GM18867 (cell line): ENCODE data around the gene MRFAP1.
"Not testable (repeated sequence)": the region's sequence is repeated elsewhere in the genome, so short reads cannot be mapped to it uniquely, and the experiment has no call there.

ENCODE experiments used
- ATAC-seq: cut with Tn5 transposase; IDR thresholded peaks from one replicate; pipeline ENCODE4 v1.9.1; 2021; ENCODE audit warnings: mild to moderate bottlenecking, moderate library complexity; ENCODE audit not compliant: unreplicated experiment

MRFAP1 gene

GRCh38 chr4:6662591-6662990, 22.1 kb downstream of the MRFAP1 start:
- no peak for ATAC-seq

DNA sequence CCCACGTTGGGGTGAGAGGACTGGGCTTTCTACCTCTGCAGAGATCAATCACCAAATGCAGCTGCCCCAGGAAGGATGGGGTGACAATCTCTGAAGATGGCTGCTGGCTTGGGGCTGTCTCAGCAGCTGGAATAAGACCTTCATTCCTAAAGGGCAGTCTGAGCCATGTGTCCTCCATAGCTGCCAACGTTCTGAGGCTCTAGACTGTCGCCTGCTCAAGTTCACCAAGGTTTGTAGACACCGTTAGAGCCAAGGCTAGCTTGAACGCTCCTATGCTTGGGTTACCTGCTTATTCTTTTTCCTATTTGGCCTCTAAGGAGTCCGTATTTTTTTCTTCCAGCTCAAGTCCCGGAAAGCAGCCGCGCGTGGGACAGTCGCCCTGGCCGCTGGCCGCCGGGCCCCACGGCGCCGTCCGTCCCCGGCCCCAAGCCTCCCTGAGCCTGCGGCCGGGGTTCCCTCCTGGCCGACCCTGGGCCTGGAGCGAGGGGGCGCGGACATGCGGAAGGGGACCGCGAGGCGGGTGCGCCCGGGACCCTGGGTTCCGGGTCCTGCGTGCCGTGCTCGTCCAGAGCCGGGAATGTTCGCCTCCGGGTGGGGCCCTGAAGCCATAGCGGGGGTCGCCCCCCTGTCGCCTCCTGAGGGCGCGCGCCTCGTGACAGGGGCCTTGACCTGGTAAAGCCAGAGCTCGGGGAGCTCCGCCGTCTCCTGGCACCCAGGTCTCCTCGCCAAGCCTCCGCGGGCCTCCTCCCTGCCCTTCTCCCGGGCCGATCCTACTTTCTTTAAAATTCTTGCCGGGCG, 23.3 kb downstream of the MRFAP1 start:
- ATAC-seq: no peak

GRCh38 chr4:6665320-6665654, 24.8 kb downstream of the MRFAP1 start:
- ATAC-seq: no peak

DNA sequence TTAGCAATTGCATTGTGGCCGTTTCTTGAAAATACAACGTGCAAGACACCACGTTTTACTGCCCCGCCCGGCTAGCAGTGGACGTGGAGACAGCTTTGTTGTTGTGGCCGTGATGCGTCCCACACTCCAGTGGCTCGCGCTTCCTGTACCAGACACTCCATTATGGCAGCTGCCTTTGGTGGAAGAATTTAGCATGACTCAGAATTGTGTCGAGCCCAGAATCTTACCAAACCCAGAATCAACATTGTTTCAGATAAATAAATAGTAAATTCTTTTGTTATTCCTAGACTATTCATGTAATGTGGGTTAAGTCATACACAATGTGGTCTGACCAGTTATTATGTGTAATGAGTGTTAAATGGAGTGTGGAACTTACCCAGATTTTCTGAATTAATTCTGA, 27.9 kb downstream of the MRFAP1 start:
- no peak for ATAC-seq

GRCh38 chr4:6671648-6672047, 31.2 kb downstream of the MRFAP1 start:
- no peak for ATAC-seq

GRCh38 chr4:6672131-6672530, 31.6 kb downstream of the MRFAP1 start:
- no peak for ATAC-seq

DNA sequence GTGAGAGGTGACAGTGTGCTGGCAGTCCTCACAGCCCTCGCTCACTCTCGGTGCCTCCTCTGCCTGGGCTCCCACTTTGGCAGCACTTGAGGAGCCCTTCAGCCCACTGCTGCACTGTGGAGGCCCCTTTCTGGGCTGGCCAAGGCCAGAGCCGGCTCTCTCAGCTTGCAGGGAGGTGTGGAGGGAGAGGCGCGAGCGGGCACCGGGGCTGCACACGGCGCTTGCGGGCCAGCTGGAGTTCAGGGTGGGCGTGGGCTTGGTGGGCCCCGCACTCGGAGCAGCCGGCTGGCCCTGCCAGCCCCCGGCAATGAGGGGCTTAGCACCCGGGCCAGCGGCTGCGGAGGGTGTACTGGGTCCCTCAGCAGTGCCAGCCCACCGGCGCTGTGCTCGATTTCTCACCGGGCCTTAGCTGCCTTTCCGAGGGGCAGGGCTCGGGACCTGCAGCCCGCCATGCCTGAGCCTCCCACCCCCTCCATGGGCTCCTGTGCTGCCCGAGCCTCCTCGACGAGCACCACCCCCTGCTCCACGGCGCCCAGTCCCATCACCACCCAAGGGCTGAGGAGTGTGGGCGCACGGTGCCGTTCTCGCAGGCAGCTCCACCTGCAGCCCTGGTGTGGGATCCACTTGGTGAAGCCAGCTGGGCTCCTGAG, 32.2 kb downstream of the MRFAP1 start:
- ATAC-seq: not testable (repeated sequence)

- ATAC-seq: not testable (repeated sequence)
These were observed 32.7 kb downstream of the MRFAP1 start for GRCh38 chr4:6673191-6673659.

DNA sequence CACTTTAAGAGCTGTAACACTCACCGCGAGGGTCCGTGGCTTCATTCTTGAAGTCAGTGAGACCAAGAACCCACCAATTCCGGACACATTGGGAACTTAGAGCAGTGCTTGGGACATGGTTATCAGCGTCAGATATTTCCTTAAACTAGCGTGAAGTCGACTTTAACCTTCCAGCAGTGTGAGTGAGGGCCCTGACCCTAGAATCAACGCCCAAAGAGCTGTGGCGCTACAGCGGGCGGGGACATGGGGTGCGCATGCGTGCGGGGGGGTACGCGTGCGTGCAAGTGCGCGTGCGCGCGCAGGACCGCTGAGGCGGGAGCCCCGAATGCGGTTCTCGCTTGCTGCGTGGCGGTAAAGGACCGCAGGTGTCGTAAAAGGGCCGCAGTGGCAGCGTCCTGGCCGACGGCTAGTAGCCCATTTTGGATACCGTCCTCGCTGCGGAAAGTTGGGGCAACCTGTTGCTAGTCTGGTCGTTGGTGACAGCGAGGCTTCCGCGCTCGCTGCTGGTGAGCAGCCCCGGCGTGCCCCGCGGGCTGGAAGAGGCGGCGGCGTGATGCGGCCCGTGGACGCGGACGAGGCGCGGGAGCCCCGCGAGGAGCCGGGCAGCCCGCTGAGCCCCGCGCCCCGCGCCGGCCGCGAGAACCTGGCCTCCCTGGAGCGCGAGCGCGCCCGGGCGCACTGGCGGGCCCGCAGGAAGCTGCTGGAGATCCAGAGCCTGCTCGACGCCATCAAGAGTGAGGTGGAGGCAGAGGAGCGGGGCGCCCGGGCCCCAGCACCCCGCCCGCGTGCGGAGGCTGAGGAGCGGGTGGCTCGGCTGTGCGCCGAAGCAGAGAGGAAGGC, 33.4 kb downstream of the MRFAP1 start:
- ATAC-seq: peak; percentile 64

DNA sequence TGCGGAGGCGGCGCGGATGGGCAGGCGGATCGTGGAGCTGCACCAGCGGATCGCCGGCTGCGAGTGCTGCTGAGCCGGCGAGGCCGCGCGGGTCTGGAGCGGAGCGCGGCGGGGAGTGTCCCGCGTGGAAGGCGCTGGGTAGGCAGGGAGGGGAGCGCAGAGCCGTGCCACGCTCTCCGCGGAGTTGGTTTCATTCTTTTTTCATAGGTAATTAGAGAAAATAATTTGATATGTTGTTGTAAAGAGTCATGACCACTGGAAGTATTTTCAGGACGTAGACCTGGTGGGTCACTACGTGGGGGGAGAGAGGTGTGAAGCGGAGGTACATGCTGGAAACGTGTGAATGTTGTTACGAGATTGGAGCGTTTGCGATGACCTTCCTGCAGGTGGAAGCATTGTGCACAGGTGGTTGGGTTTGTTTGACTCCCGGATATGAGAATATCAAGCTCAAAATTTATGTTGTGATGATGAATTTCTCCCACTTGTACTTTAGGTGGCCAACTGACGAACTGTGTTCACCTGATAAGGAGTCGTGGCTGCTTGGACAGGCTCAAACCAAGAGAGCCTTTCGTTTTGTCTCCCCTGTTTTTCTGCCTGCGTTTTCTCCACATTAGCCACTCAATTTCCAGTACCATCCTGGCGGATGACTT, 34.1 kb downstream of the MRFAP1 start:
- peak; percentile 58 for ATAC-seq

- ATAC-seq: no peak
These were observed 36.5 kb downstream of the MRFAP1 start for GRCh38 chr4:6676722-6677558.

GRCh38 chr4:6680372-6681034, 40.0 kb downstream of the MRFAP1 start:
- ATAC-seq: no peak

DNA sequence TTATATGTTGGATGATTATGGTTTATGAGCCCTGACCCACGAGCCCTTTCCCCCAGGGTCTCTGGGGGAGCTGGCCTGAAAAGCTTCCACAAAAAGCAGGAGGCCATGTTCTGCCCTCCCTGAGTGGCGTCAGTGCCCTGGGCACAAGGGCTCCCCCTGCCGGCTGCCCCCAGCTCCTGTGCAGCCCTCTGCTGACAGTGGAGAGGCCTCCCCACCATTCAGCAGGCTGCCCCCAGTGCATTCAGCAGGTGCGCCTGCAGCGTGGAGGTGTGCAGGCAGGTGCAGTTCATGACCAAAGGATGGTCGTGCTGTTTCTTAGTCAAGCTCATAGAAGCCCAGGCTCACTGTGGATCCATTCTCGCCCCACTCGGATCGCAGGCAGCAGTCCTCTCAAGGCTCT, 40.7 kb downstream of the MRFAP1 start:
- no peak for ATAC-seq

GRCh38 chr4:6682862-6683590, 42.5 kb downstream of the MRFAP1 start:
- no peak for ATAC-seq

DNA sequence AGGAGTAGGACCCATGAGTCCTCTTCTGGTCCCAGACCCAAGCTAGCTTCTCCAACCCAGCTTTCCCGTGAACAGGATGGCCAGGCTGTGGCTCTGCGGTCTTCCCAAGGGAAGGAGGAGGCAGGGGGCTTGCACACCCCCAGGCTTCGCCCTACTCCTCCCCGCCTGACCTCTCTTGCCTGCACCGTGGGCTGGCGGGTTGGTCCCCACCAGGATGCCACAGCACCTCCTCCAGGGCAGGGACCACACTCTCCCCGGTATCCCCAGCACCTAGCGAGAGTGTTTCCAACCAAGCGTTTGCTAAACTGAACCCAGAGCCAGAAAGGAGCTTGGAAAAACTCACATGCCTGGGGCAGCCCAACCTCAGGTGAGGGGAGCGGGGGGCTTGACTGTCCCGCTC, 44.2 kb downstream of the MRFAP1 start:
- ATAC-seq: no peak

DNA sequence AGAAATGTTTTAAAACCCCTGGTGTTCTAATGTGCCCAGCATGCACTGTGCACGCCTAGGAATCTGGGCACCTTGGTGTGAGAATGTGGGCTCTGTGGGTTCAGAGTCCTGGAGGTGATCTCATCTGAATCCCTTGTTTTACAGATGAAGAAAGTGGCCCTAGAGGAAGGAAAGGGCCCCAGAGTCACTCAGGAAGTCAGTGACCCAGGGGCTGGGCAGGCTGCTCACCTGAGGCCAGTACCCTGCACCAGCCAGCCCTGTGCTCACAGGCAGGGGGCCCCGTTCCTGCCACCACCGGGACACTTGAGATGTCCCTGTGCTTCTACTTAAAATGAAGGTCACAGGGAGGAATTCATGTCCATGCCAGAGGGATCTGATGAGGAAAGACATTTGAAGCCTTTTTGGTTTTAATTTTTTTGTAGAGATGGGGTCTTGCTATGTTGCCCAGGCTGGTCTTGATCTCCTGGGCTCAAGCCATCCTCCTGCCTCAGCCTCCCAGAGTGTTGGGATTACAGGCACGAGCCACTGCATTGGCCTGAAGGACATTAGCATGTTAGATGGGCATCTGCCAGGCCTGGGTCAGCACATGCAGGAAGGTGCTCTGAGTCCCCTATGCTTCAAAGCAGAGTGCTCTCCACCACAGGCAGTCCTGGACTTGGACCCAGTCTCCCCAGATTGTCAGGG, 45.8 kb downstream of the MRFAP1 start:
- no peak for ATAC-seq

DNA sequence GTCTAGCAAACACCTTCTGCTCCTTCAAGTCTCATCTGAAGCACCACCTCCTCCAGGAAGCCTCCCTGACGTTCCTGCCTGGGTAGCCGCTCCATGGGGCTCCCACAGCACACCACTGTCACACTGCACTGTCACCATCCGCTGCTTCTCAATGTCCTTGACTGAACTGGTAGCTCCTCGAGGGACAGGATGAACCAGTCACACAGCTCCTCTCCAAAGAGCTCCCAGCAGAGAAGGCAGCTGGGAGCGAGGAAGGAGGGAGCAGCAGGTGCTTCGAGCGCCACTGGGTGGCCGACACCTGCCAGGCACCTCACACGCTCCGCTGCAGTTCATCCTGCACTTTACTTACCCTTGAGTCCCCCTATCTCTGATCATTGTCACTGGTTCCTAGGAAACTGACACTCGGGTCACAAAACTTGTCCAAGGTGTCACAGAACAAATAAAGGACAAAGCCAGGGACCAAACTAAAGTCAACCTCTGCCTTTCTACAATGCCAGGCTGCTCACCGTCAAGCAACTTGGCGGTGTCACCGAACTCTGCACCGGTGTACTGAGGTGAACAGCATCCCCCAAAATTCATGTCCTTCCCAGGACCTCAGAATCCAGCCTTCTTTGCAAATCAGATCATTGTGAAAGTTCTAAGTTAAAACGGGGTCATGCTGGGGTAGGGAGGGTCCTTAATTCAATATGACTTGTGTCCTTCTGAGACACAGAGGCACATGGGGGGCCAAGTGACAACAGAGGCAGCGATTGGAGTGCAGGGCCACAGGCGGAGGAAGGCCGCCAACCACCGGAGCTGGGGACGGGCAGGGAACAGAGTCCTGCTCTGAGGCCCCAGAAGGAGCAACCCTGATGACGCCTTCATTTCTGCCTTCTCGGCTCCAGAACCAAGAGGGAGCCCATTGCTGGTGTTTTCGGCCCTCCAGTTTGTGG, 47.7 kb downstream of the MRFAP1 start:
- no peak for ATAC-seq
